Endothelial cell of umbilical vein (primary cell): Measurements from ENCODE around the gene RRP8.

ENCODE experiments used
- EZH2 ChIP-seq: IDR thresholded peaks from 2 replicates; pipeline ENCODE4 v1.6.1; 2012; ENCODE audit warnings: borderline replicate concordance, low read depth, mild to moderate bottlenecking, moderate library complexity, low read length, inconsistent platforms; ENCODE audit not compliant: severe bottlenecking
- FOS ChIP-seq: IDR thresholded peaks from 2 replicates; pipeline ENCODE4 v1.6.1; 2011; ENCODE audit warnings: mild to moderate bottlenecking, low read length, moderate library complexity, borderline replicate concordance; ENCODE audit not compliant: insufficient read depth
- POLR2A ChIP-seq: IDR thresholded peaks from 2 replicates; pipeline ENCODE4 v1.6.1; 2012; ENCODE audit warnings: low read depth, mild to moderate bottlenecking, control low read depth, low read length
- TF ChIP-seq, protein P1 (sequence below), 2 donors: IDR thresholded peaks; 1 replicate in 1 of 2; 2 replicates in 1 of 2; pipeline ENCODE4 v1.5.1; 2011; ENCODE audit warnings: low read length in 2 of 2, mild to moderate bottlenecking in 2 of 2, moderate library complexity in 2 of 2, control low read depth in 1 of 2, inconsistent platforms in 1 of 2, low read depth in 1 of 2; ENCODE audit not compliant: insufficient read depth in 1 of 2; ENCODE audit errors: extremely low read depth in 1 of 2

DNA sequence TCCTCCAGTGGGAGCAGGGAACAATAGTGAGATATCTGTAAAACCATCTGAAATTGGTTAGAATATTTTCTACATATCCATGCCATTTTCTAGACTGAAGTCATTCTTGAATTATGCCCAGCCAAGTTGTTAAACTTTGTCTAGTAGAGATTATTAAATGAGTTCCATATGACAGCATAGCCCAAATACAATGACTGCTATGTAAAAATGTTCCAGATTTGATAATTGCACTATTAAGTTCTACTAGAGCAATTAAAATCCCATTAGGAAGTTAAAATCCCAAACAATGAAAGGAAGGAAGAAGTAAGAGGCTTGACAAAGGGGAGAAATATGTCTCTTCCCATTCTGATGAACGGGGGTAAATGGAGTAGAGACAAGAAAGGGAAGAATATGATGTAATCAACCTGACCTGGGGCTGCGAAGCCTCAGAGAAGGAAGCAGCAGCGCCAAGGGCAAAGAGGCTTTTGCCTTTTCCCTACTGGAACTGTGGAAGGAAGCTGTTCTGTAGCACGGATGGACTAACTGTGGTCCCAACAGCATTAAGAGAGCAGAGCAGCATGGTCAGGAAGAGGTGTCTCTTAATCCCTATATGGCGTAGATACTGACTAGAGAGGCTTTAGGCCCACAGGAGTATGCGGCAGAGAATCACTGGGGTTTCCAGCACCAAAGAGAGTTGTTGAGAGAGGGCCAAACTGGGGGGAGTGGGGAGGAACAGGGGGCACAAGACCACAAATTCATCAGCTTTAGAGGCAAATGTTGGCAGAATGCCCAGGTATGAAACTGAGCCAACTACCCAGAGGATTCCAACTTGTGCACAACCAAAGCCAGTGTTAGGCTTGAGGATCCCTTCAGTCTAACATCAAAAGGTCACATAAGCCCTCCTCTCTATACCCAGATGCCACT, 26.7 kb downstream of the RRP8 start:
- TF ChIP-seq, protein P1, sequence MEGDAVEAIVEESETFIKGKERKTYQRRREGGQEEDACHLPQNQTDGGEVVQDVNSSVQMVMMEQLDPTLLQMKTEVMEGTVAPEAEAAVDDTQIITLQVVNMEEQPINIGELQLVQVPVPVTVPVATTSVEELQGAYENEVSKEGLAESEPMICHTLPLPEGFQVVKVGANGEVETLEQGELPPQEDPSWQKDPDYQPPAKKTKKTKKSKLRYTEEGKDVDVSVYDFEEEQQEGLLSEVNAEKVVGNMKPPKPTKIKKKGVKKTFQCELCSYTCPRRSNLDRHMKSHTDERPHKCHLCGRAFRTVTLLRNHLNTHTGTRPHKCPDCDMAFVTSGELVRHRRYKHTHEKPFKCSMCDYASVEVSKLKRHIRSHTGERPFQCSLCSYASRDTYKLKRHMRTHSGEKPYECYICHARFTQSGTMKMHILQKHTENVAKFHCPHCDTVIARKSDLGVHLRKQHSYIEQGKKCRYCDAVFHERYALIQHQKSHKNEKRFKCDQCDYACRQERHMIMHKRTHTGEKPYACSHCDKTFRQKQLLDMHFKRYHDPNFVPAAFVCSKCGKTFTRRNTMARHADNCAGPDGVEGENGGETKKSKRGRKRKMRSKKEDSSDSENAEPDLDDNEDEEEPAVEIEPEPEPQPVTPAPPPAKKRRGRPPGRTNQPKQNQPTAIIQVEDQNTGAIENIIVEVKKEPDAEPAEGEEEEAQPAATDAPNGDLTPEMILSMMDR (IDR thresholded peaks at IDR 0.05; ENCODE audit: extremely low read depth in 1 of 2, insufficient read depth in 1 of 2, low read depth in 1 of 2, low read length in 2 of 2), result no peak
- no peak for TF ChIP-seq EZH2
- TF ChIP-seq POLR2A, result no peak
- peak; percentile 54 for TF ChIP-seq FOS
